ENCODE measurements around the gene GLCE.

DNA sequence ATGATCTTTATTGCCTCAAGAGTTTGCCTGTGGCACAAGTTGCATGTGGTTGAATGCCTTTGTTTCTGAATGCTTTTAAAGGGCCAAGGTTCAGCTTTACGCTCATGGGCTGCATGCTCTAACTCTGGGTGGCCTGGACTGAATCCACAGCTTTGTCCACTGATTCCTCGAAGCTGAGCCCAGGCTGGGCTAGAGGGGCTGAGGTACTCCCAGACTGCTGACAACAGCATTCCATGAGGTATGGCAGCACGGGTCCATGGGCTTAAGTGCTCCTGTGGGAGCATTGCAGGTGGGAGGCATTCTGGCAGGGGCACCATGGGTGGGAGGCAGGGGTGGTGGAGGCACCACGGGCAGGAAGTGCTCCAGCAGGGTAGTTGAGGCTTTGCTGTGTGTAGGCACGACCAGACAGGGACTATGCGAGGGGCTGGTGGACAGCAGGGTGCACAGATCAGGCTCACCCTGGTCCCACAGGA is 61.6 kb downstream of the GLCE start:
- no peak for TF ChIP-seq POLR2A (IDR thresholded peaks at IDR 0.05)
- TF ChIP-seq, protein P1, sequence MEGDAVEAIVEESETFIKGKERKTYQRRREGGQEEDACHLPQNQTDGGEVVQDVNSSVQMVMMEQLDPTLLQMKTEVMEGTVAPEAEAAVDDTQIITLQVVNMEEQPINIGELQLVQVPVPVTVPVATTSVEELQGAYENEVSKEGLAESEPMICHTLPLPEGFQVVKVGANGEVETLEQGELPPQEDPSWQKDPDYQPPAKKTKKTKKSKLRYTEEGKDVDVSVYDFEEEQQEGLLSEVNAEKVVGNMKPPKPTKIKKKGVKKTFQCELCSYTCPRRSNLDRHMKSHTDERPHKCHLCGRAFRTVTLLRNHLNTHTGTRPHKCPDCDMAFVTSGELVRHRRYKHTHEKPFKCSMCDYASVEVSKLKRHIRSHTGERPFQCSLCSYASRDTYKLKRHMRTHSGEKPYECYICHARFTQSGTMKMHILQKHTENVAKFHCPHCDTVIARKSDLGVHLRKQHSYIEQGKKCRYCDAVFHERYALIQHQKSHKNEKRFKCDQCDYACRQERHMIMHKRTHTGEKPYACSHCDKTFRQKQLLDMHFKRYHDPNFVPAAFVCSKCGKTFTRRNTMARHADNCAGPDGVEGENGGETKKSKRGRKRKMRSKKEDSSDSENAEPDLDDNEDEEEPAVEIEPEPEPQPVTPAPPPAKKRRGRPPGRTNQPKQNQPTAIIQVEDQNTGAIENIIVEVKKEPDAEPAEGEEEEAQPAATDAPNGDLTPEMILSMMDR (IDR thresholded peaks at IDR 0.05 in 8 of 11, conservative IDR thresholded peaks at IDR 0.05 in 3 of 11) = no peak
- no peak for TF ChIP-seq POLR2AphosphoS5 (IDR thresholded peaks at IDR 0.05)
